MM.1S (cell line): ENCODE measurements around the gene TNFRSF9.
"Not testable (repeated sequence)": the region's sequence is repeated elsewhere in the genome, so short reads cannot be mapped to it uniquely, and the experiment has no call there.

Source experiments
- EZH2 ChIP-seq: fragments of 300-600 bp; sonication (generic); optimal IDR thresholded peaks from 2 replicates; pipeline ENCODE3; 2017; ENCODE audit warnings: low read depth, mild to moderate bottlenecking, antibody characterized with exemption, low read length, mixed read lengths
- EZH2phosphoT487 ChIP-seq: fragments of 300-600 bp; sonication (generic); IDR thresholded peaks from 2 replicates; pipeline ENCODE4 v1.6.1; 2018; ENCODE audit warnings: antibody characterized with exemption, low read length
- TF ChIP-seq, protein P1 (sequence below): fragments of 300-600 bp; sonication (generic); IDR thresholded peaks from 2 replicates; pipeline ENCODE4 v1.5.1; 2016; ENCODE audit warnings: antibody characterized with exemption, low read length, mixed read lengths

GRCh38 chr1:7927061-7927460 lies 13.6 kb downstream of the TNFRSF9 start:
- TF ChIP-seq EZH2, EZH2phosphoT487: not testable (repeated sequence)
- TF ChIP-seq, protein P1, sequence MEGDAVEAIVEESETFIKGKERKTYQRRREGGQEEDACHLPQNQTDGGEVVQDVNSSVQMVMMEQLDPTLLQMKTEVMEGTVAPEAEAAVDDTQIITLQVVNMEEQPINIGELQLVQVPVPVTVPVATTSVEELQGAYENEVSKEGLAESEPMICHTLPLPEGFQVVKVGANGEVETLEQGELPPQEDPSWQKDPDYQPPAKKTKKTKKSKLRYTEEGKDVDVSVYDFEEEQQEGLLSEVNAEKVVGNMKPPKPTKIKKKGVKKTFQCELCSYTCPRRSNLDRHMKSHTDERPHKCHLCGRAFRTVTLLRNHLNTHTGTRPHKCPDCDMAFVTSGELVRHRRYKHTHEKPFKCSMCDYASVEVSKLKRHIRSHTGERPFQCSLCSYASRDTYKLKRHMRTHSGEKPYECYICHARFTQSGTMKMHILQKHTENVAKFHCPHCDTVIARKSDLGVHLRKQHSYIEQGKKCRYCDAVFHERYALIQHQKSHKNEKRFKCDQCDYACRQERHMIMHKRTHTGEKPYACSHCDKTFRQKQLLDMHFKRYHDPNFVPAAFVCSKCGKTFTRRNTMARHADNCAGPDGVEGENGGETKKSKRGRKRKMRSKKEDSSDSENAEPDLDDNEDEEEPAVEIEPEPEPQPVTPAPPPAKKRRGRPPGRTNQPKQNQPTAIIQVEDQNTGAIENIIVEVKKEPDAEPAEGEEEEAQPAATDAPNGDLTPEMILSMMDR = not testable (repeated sequence)
